Peyer's patch (tissue), 4 donors: Measurements from ENCODE around the gene PCBD1. TPM values are rescaled to one million over a fixed set of nuclear protein-coding genes. Genes with fewer than 3 reads are reported as not detected.

Source experiments
- DNase-seq, 3 donors: peaks; one replicate each; pipeline ENCODE4 v3.0.0-alpha.2; 2017 to 2019
- H3K27ac ChIP-seq, 4 donors: fragments of 200-600 bp; sonication (generic); one replicate each; pipeline ENCODE4 v1.5.1; 2016 to 2019
- H3K27me3 ChIP-seq, 2 donors: fragments of 200-600 bp; sonication (generic); one replicate each; pipeline ENCODE4 v1.5.1; 2019
- H3K36me3 ChIP-seq, 3 donors: fragments of 200-600 bp; sonication (generic); one replicate each; pipeline ENCODE4 v1.5.1; 2016 to 2019
- H3K4me1 ChIP-seq, 4 donors: fragments of 200-600 bp; sonication (generic); one replicate each; pipeline ENCODE4 v1.5.1; 2016 to 2019
- H3K4me3 ChIP-seq, 4 donors: fragments of 200-600 bp; sonication (generic); 1 replicate in 3 of 4; 2 replicates in 1 of 4; pipeline ENCODE4 v1.5.1; 2016 to 2019; ENCODE audit warnings: mild to moderate bottlenecking in 1 of 4
- H3K9me3 ChIP-seq, 4 donors: fragments of 200-600 bp; sonication (generic); one replicate each; pipeline ENCODE4 v1.5.1; 2016 to 2019; ENCODE audit warnings: mild to moderate bottlenecking in 1 of 4
- POLR2A ChIP-seq, 2 donors: fragments of 450-650 bp; IDR thresholded peaks; one replicate each; pipeline ENCODE4 v1.5.1; 2017; ENCODE audit warnings: antibody characterized with exemption in 2 of 2, mild to moderate bottlenecking in 2 of 2, moderate library complexity in 2 of 2
- total RNA-seq, 4 donors: library from RNA; depleted of rRNA; stranded (reverse); fragments of >200 nt; gene quantifications; one replicate each; pipeline ENCODE4 v1.1.0, GENCODE V29; 2016
- TF ChIP-seq, protein P1 (sequence below), 6 experiments: fragments of 450-650 bp in 4 of 6; fragments of 200-600 bp in 2 of 6; sonication (generic) in 1 of 6; IDR thresholded peaks; one replicate each; pipeline ENCODE4 v1.5.1; 2017 to 2019; ENCODE audit warnings: antibody characterized with exemption in 6 of 6, mild to moderate bottlenecking in 3 of 6, moderate library complexity in 1 of 6

PCBD1 gene
- total RNA-seq, 4 donors from 2014 or later: 38.8 to 63.5 (median 55.9) TPM

DNA sequence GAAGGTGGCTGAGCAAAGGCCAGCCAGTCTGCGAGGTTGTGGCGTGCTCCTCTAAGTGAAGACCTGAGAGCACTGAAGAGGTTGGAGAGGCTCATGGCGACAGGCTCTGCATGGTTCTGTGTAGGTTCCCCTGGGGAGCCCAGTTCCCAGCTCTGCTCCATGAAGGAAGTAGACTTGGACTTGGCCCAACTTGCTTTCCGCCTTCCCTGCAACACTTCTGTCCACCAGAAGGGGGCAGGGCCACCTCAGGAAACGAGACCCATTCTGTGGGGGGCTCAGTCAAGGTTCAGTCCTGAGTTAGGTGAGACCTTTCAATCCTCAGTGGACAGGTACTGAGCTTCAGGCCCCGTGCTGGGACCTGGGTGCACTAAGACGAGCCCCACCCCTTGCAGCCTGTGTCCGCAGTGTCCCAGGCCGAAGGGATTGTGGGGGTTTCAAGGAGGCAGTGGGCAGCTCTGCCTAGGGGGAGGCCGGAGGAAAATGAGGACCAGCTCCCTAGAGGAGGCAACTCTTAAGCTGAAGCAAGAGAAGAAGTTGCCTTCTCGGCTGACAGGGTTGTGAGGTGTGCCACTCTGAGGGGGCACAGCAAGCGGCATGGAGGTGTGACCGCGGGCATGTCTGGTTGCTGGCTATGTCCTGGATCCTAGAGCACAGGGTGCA lies 15.0 kb upstream of the PCBD1 start:
- Histone ChIP-seq H3K4me1 (peaks cover 0 to 21% (median 0%) of the 10 kb centered on the region in 4 donors), H3K36me3 (no peaks in the 10 kb centered on the region), H3K27me3 (no peaks in the 10 kb centered on the region), H3K4me3 (no peak overlapping the region), H3K27ac (no peak overlapping the region), H3K9me3 (no peaks in the 10 kb centered on the region)
- peak; percentile 21 to 71 (median 63) for DNase-seq
- TF ChIP-seq, protein P1, sequence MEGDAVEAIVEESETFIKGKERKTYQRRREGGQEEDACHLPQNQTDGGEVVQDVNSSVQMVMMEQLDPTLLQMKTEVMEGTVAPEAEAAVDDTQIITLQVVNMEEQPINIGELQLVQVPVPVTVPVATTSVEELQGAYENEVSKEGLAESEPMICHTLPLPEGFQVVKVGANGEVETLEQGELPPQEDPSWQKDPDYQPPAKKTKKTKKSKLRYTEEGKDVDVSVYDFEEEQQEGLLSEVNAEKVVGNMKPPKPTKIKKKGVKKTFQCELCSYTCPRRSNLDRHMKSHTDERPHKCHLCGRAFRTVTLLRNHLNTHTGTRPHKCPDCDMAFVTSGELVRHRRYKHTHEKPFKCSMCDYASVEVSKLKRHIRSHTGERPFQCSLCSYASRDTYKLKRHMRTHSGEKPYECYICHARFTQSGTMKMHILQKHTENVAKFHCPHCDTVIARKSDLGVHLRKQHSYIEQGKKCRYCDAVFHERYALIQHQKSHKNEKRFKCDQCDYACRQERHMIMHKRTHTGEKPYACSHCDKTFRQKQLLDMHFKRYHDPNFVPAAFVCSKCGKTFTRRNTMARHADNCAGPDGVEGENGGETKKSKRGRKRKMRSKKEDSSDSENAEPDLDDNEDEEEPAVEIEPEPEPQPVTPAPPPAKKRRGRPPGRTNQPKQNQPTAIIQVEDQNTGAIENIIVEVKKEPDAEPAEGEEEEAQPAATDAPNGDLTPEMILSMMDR (IDR thresholded peaks at IDR 0.05): peak; percentile 28 to 79 (median 72)
- TF ChIP-seq POLR2A (IDR thresholded peaks at IDR 0.05): no peak

DNA sequence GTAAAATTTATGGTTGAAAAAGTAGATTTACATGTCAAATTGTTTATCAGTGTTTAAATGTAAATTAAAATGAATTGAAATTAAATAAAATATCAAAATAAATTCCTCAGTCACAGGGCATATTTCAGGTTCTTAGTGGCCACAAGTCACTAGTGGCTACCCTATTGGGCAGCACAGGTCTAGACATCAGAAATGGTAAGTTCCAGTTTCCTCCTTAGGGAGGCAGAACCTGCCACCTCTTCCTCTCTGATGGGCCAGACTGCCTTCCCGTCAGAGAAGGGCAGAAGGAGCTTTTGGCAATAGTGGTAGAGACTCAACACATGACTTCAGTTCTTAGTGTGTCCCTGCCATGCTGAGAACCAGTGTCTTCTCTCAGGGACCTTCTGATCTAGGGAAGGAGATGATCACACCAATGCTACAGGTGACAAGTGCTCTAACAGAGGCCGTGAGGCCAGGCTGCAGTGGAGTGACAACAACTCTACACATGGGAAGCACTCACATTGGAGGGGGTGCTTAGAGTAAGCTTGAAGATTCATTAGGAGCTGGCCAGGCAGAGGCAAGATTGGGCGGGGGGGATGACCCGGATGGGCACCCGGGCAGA lies 14.4 kb upstream of the PCBD1 start:
- H3K36me3 ChIP-seq: no peaks in the 10 kb centered on the region
- peak in 1 of 3 donors; percentile 1 for DNase-seq
- H3K4me3 ChIP-seq: no peak overlapping the region
- no peaks in the 10 kb centered on the region for H3K27me3 ChIP-seq
- no peaks in the 10 kb centered on the region for H3K9me3 ChIP-seq
- H3K27ac ChIP-seq: no peak overlapping the region
- TF ChIP-seq POLR2A (IDR thresholded peaks at IDR 0.05): no peak
- TF ChIP-seq, protein P1 (IDR thresholded peaks at IDR 0.05): no peak
- H3K4me1 ChIP-seq: peaks cover 0 to 15% (median 0%) of the 10 kb centered on the region in 4 donors

DNA sequence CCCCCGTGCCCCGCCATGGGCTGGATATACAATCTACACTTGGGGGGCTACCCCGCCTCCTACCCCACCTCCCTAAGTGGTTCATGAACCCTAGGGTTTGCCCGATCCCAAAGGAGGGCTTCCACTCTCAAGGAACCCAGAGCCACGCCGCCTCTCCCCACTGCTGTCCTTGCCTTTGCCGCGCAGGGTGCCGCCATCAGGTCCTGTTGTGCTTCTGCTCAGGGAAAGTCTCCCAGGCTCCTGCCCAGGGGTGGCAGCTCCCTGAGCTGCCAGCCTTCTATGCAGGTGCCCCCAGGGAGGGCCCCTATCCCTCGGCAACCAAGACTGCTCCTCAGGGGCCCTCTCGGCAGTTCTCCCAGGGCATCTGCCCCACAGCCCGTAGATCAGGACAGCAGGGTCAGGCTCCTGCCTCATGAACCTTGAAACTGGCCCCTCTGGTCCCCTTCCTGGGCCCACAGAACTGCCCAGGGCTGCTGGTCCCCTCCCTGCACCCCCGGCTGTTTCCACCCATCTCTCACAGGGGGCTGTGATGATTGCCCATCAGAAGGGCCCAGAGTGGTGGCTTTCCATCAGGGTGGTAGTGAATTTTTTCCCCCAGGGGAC lies 13.0 kb upstream of the PCBD1 start:
- DNase-seq: peak in 2 of 3 donors; percentile 27 to 34
- Histone ChIP-seq H3K9me3 (no peaks in the 10 kb centered on the region), H3K27me3 (no peaks in the 10 kb centered on the region), H3K36me3 (no peaks in the 10 kb centered on the region), H3K4me1 (peaks cover 0 to 4% (median 0%) of the 10 kb centered on the region in 4 donors), H3K27ac (no peak overlapping the region), H3K4me3 (no peak overlapping the region)
- TF ChIP-seq POLR2A (IDR thresholded peaks at IDR 0.05): no peak
- TF ChIP-seq, protein P1 (IDR thresholded peaks at IDR 0.05): no peak

DNA sequence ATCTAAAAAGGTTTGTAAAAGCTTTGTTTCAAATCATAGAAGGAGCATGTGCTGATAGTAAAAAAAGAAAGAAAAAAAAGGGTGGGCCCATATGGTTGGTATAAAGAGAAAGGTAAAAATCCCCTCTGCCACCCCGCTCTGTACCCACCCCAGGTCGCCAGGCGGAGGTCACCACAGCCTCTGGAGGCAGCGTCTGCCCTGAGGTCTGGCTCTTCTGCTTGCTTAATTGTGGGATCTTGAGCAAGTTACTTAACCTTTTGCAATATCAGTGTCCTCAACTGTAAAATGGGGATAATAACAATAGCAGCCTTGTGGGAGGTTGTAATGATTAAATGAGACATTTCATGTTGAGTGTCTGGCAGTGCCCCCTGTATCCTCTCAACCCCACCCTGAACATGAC lies 10.7 kb upstream of the PCBD1 start:
- TF ChIP-seq, protein P1 (IDR thresholded peaks at IDR 0.05): no peak
- no peak for TF ChIP-seq POLR2A (IDR thresholded peaks at IDR 0.05)
- no peak overlapping the region for H3K27ac ChIP-seq
- H3K27me3 ChIP-seq: no peaks in the 10 kb centered on the region
- H3K36me3 ChIP-seq: no peaks in the 10 kb centered on the region
- no peaks in the 10 kb centered on the region for H3K9me3 ChIP-seq
- DNase-seq: peak in 1 of 3 donors; percentile 8
- no peak overlapping the region for H3K4me3 ChIP-seq
- H3K4me1 ChIP-seq: peaks cover 0 to 4% (median 0%) of the 10 kb centered on the region in 4 donors

DNA sequence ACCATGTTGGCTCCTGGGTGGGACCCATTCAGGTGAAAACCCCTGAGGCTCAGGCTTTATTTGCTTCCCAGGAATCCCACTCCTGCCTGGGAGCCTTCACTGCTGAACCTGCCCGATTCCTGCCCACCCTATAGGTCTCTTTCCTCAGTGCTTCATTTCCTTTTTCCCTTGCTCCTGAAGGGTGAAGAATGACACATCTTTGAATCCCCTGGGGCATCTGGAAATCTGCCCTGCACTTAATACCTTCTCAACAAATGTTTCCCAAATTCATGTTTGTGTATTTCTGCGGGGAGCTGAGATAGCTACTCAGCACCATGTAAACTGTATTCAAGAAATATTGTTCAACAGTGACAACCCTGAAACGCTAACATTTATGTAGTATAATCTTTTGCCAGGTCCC lies 10.3 kb upstream of the PCBD1 start:
- H3K36me3 ChIP-seq: no peaks in the 10 kb centered on the region
- H3K4me3 ChIP-seq: no peak overlapping the region
- H3K27ac ChIP-seq: no peak overlapping the region
- peaks cover 0 to 4% (median 0%) of the 10 kb centered on the region in 4 donors for H3K4me1 ChIP-seq
- H3K27me3 ChIP-seq: no peaks in the 10 kb centered on the region
- TF ChIP-seq, protein P1 (IDR thresholded peaks at IDR 0.05): no peak
- no peak for TF ChIP-seq POLR2A (IDR thresholded peaks at IDR 0.05)
- peak in 1 of 3 donors; percentile 15 for DNase-seq
- no peaks in the 10 kb centered on the region for H3K9me3 ChIP-seq
